HG03066 (cell line): ENCODE data around the gene GPRASP3.
A peak's percentile ranks its signal among the peaks of the same experiment; 100 is the strongest.
"Not testable (repeated sequence)": the region's sequence is repeated elsewhere in the genome, so short reads cannot be mapped to it uniquely, and the experiment has no call there.

Source experiments
- ATAC-seq: cut with Tn5 transposase; IDR thresholded peaks from one replicate; pipeline ENCODE4 v1.9.1; 2021; ENCODE audit warnings: low read depth; ENCODE audit not compliant: unreplicated experiment

GPRASP3 gene, protein sequence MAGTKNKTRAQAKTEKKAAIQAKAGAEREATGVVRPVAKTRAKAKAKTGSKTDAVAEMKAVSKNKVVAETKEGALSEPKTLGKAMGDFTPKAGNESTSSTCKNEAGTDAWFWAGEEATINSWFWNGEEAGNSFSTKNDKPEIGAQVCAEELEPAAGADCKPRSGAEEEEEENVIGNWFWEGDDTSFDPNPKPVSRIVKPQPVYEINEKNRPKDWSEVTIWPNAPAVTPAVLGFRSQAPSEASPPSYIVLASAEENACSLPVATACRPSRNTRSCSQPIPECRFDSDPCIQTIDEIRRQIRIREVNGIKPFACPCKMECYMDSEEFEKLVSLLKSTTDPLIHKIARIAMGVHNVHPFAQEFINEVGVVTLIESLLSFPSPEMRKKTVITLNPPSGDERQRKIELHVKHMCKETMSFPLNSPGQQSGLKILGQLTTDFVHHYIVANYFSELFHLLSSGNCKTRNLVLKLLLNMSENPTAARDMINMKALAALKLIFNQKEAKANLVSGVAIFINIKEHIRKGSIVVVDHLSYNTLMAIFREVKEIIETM

DNA sequence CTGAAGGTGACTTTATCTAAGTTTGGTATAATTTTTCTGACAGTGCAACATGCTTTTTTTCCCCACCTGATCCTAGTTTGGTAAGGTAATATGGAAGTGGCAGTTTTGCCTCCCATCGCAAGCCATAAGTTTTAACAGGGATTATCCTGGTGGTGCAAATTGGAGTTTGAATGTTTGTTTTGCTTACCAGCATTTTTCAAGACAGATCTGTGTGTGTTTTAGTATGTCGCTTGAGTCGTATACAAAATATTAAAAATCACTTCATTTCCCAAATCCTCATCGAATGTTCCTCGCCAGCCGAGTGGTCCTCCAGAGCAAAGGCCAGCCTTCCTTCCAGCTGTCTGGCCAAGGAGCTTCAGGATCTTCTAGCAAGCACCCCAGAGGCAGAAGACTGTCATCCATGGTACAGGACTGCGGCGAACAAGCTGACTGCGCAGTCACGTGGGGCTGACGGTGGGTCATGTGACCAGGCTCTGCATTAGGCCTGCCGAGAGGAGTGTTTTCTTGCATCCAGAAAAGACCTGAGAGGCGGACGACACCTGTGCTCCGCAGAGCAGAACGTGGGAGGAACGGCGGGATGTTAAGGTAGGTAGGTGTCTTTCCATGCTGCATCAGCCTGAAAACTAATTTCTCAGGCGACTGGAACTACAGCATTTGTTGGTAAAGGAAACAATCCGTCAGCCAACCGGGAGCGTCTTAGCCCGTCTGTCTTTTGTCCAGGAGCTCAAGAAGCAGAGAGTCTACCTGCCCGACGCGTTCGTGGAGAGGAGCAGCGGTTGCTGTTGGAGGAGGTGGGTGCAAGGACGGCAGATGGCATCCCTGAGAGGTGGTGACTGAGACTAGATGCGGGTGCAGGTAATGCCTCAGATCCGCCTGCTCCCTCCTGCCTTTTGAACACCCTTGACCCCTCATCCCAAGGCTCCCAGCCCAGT lies at the start of gene GPRASP3:
Gene GPRASP3, plus strand, starts transcription at position 507 of the 932 bp plus-strand sequence. CDS start 28,253 bp downstream, outside the sequence.
- peak; percentile 99 for ATAC-seq

DNA sequence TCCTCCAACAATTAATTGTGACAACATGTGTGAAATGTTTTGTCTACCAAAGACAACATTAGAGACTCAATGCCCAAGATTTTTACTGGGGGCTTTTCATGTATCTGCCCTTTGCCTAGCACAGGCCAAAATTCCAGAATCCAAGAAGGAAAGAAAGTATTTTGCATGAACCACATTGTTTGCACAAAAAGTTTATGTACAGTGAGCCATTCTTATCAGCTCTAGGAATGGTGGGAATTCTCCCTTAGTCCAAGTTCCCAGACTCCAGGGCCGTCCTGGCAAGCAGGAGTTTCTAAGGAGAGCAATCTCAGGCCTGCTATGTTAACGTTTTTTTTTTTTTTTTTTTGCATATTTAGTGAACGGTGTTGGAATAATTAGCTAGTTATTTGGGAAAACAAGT lies 47.7 kb upstream of the GPRASP3 start:
- no peak for ATAC-seq

DNA sequence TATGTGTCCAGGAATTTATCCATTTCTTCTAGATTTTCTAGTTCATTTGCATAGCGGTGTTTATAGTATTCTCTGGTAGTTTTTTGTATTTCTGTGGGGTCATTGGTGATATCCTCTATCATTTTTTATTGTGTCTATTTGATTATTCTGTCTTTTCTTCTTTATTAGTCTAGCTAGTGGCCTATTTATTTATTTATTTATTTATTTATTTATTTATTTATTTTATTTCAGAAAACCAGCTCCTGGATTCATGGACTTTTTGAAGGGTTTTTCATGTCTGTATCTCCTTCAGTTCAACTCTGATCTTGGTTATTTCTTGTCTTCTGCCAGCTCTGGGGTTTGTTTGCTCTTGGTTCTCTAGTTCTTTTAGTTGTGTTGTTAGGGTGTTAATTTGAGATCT lies 43.1 kb upstream of the GPRASP3 start:
- ATAC-seq = not testable (repeated sequence)

GRCh38 chrX:102684772-102685520 lies 35.6 kb upstream of the GPRASP3 start:
- ATAC-seq = no peak

- ATAC-seq = no peak
Observed at GRCh38 chrX:102694749-102695148, 25.8 kb upstream of the GPRASP3 start.

GRCh38 chrX:102696306-102696705 lies 24.2 kb upstream of the GPRASP3 start:
- no peak for ATAC-seq

GRCh38 chrX:102697494-102697893 lies 23.0 kb upstream of the GPRASP3 start:
- no peak for ATAC-seq

DNA sequence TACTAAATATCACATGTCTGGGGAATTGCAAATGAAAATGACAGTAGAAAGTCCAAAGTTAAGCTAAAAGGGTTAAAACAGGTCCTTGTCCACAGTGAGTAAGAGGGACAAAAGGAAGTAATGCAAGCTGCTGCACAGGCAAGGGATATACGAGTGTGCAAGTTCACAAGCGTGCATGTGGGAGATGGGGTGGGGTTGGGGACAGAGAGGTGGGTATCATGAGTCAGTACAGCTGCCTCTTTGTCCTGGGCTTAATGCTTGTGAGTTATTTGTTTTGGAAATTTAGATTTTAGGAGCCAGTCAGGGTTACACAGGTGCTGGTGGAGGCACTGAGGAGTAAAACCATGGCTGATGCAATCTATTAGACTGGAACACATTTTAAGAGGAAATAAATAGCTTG lies 11.6 kb upstream of the GPRASP3 start:
- ATAC-seq = no peak

GRCh38 chrX:102711872-102712215 lies 8.7 kb upstream of the GPRASP3 start:
- ATAC-seq = no peak

- ATAC-seq = no peak
Observed at GRCh38 chrX:102712216-102712966, 8.2 kb upstream of the GPRASP3 start, which contains the start of gene GPRASP2. Gene GPRASP2 (plus strand): TSS chrX:102712448. CDS start chrX:102714870, 2,422 bp downstream.

DNA sequence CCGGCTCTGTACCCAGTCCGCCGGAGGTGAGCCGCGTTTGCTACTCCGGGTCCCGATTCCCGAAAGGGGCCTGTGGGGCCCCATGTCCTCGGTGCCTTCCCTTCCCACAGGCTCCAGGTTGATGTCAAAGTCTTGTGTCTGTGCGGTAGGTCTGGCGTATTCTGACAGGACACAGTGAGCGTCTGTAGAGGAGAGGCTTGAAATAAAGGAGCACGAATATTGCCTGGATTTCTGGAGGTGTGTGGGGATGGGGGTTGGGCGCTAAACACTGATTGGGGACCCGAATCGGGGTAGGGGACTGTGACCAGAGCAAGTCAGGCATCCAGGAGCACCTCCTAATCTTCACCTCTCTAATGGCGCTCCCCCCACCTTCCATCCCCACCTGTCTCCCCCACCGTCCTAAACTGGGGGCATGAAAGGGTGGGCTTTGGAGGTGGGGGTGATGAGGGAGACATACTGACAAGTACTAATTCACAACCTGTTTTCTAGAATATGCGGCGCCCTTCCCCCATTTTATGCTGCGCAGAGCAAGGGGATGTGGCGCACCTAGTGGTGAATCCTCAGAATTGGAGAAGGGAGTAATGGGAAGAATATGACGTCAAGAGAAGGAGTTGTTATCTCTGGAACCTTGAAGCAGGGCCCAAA lies 7.4 kb upstream of the GPRASP3 start:
- no peak for ATAC-seq

DNA sequence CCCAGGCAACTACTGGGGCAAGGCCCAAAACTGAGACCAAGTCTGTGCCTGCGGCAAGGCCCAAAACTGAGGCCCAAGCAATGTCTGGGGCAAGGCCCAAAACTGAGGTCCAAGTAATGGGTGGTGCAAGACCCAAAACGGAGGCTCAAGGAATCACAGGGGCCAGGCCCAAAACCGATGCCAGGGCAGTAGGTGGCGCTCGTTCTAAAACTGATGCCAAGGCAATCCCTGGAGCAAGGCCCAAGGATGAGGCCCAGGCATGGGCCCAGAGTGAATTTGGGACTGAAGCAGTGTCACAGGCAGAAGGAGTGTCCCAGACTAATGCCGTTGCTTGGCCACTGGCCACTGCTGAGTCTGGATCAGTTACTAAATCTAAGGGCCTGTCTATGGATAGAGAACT lies 5.5 kb upstream of the GPRASP3 start:
- ATAC-seq = no peak

DNA sequence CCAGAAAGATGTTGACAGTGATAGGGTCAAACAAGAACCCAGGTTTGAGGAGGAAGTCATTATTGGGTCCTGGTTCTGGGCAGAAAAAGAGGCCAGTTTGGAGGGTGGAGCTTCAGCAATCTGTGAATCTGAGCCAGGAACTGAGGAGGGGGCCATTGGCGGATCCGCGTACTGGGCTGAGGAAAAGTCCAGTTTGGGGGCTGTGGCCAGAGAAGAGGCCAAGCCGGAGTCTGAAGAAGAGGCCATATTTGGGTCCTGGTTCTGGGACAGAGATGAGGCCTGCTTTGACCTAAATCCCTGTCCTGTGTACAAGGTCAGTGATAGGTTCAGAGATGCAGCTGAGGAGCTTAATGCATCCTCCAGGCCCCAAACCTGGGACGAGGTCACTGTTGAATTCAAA lies 4.6 kb upstream of the GPRASP3 start:
- no peak for ATAC-seq

GRCh38 chrX:102721169-102721506 lies 595 bp downstream of the GPRASP3 start:
- ATAC-seq = not testable (repeated sequence)

- no peak for ATAC-seq
Observed at GRCh38 chrX:102723456-102723855, 2.9 kb downstream of the GPRASP3 start.

DNA sequence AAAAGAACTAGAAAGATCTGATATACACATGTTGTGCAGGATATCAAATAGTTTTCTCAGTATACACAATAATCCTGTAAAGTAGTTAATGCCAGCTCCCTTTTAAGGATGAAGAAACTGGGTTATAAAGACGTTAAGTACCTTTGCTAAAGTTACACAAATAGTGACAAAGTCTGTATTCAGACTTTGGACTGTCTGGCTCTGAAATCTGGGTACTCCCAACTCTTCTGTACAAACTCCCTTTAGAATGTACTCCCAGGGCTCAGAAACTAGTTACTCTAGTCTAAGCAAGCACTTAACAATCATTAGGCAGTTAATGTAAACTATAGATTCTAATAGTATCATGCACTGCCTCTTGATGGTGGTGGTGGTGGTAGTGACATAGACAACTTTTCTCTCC lies 7.2 kb downstream of the GPRASP3 start:
- no peak for ATAC-seq

DNA sequence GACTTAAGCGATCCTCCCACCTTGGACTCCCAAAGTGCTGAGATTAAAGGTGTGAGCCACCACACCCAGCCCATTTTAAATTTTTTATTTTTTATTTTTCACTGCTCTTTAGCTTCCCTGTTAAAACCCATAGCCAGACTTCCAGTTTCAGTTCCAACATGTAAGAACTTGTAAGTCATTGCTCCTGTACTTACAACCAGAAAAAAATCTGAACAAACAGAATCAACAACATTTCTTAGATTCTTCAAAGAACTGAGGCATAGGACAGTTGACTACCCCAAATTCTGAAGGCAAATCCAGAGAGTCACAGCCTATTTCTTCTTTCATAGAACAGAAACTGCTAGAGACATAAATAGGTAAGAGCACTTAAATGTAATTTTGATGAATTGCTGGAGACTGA lies 8.1 kb downstream of the GPRASP3 start:
- no peak for ATAC-seq

DNA sequence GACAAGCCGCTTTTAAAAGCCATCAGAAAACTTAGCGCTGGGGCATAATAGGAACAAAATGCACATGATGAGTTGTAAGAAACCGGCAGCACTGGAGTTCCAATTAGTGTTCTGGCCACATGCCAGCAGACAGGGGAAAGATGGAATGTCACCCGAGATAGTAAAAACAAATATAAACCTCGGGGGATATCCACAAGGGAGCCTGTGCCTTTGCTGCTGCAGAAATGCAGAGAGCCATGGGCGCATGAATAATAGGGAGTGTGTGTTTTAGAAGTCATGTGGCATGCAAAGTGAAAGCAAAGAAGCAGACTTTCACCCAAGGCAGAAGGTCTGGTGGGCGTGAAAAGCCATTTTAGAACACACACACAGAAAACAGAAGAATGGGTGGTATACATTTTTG lies 19.1 kb downstream of the GPRASP3 start:
- no peak for ATAC-seq

- ATAC-seq = no peak
Observed at GRCh38 chrX:102744307-102744706, 23.8 kb downstream of the GPRASP3 start.

- no peak for ATAC-seq
Observed at GRCh38 chrX:102745513-102745856, 24.9 kb downstream of the GPRASP3 start.
